Fibroblast of lung (primary cell): ENCODE measurements around the gene NPNT. TPM values are rescaled to one million over a fixed set of nuclear protein-coding genes. Genes with fewer than 3 reads are reported as not detected.

ENCODE experiments used
- DNase-seq, 2 donors: peaks; one replicate each; pipeline versions ENCODE4 v3.0.0 to v3.0.0-alpha.2; 2010; ENCODE audit warnings: low read depth in 2 of 2
- H2AFZ ChIP-seq: 2 replicates; pipeline ENCODE4 v1.5.1; 2012; ENCODE audit warnings: low read length, control low read depth, inconsistent platforms
- H3K27ac ChIP-seq: 2 replicates; pipeline ENCODE4 v1.5.1; 2011; ENCODE audit warnings: low read length, control low read depth; ENCODE audit not compliant: insufficient read depth
- H3K27me3 ChIP-seq: 2 replicates; pipeline ENCODE4 v1.5.1; 2011; ENCODE audit warnings: mild to moderate bottlenecking, low read length; ENCODE audit not compliant: control insufficient read depth, insufficient read depth
- H3K36me3 ChIP-seq: 2 replicates; pipeline ENCODE4 v1.5.1; 2011; ENCODE audit warnings: low read length; ENCODE audit not compliant: control insufficient read depth, insufficient read depth
- H3K4me1 ChIP-seq: 2 replicates; pipeline ENCODE4 v1.5.1; 2011; ENCODE audit warnings: low read length; ENCODE audit not compliant: control insufficient read depth, insufficient read depth; ENCODE audit errors: extremely low read depth
- H3K4me2 ChIP-seq: 2 replicates; pipeline ENCODE4 v1.5.1; 2011; ENCODE audit warnings: low read length, control low read depth; ENCODE audit not compliant: insufficient read depth; ENCODE audit errors: extremely low read depth
- H3K4me3 ChIP-seq, 4 experiments: fragments of 200-600 bp in 1 of 4; sonication (generic) in 1 of 4; replicated peaks in 1 of 4; 2 replicates each; pipeline ENCODE4 v1.5.1; 2011 to 2016; ENCODE audit warnings: low read length in 4 of 4, low read depth in 3 of 4, mild to moderate bottlenecking in 3 of 4, control low read depth in 2 of 4, inconsistent platforms in 1 of 4, mixed read lengths in 1 of 4; ENCODE audit not compliant: insufficient read depth in 1 of 4; ENCODE audit errors: control extremely low read depth in 1 of 4
- H3K79me2 ChIP-seq: 2 replicates; pipeline ENCODE4 v1.5.1; 2012; ENCODE audit warnings: mild to moderate bottlenecking, low read length, inconsistent platforms; ENCODE audit not compliant: control insufficient read depth, insufficient read depth
- H3K9ac ChIP-seq: 2 replicates; pipeline ENCODE4 v1.5.1; 2011; ENCODE audit warnings: mild to moderate bottlenecking, low read length, control low read depth; ENCODE audit not compliant: insufficient read depth
- H3K9me3 ChIP-seq: 2 replicates; pipeline ENCODE4 v1.5.1; 2012; ENCODE audit warnings: low read depth, low read length; ENCODE audit not compliant: control insufficient read depth, insufficient read depth
- H4K20me1 ChIP-seq: 2 replicates; pipeline ENCODE4 v1.5.1; 2011; ENCODE audit warnings: low read length; ENCODE audit not compliant: control insufficient read depth, insufficient read depth; ENCODE audit errors: extremely low read depth
- CTCF ChIP-seq, 2 donors: IDR thresholded peaks in 1 of 2; conservative IDR thresholded peaks in 1 of 2; 1 replicate in 1 of 2; 2 replicates in 1 of 2; pipeline ENCODE4 v1.5.1; 2011 to 2012; ENCODE audit warnings: low read length in 2 of 2, control low read depth in 1 of 2, inconsistent platforms in 1 of 2, low read depth in 1 of 2, mild to moderate bottlenecking in 1 of 2
- EZH2 ChIP-seq: IDR thresholded peaks from 2 replicates; pipeline ENCODE4 v1.5.1; 2012; ENCODE audit warnings: low read length, control low read depth, mild to moderate bottlenecking; ENCODE audit errors: missing control alignments
- polyA plus RNA-seq, 2 donors: library from polyadenylated mRNA; depleted of rRNA in 1 of 2; stranded (reverse) in 1 of 2; unstranded in 1 of 2; fragments of >200 nt; gene quantifications; 2 replicates each; pipeline ENCODE4 v1.2.1, GENCODE V29; 2011 to 2012; ENCODE audit warnings: missing spikeins in 1 of 2
- total RNA-seq: library from RNA; depleted of rRNA; stranded (reverse); fragments of >200 nt; gene quantifications from 2 replicates; pipeline ENCODE4 v1.2.1, GENCODE V29; 2014

Gene NPNT
- total and polyA plus RNA-seq, 2 donors (not counting 1 experiment from before 2014, with no cell fraction given), result 0.02 to 5.9 TPM

- no peaks in the 10 kb centered on the region for H3K9me3 ChIP-seq
- no peak overlapping the region for H2AFZ ChIP-seq
- H3K27me3 ChIP-seq, result no peaks in the 10 kb centered on the region
- H3K4me1 ChIP-seq, result no peaks in the 10 kb centered on the region
- no peaks in the 10 kb centered on the region for H3K36me3 ChIP-seq
- no peak overlapping the region for H3K4me3 ChIP-seq
- no peaks in the 10 kb centered on the region for H3K79me2 ChIP-seq
- no peak overlapping the region for H3K4me2 ChIP-seq
- H3K27ac ChIP-seq, result no peak overlapping the region
- TF ChIP-seq EZH2 (no peak), CTCF (conservative IDR thresholded peaks at IDR 0.05 in 1 of 2, IDR thresholded peaks at IDR 0.05 in 1 of 2; ENCODE audit: low read depth in 1 of 2, low read length in 2 of 2) (no peak)
- H3K9ac ChIP-seq, result no peak overlapping the region
- H4K20me1 ChIP-seq, result no peaks in the 10 kb centered on the region
- no peak for DNase-seq
Observed at GRCh38 chr4:105930698-105931097, 35.4 kb downstream of the NPNT start.

- H2AFZ ChIP-seq, result no peak overlapping the region
- no peak overlapping the region for H3K4me2 ChIP-seq
- H3K4me3 ChIP-seq, result no peak overlapping the region
- H3K27me3 ChIP-seq, result no peaks in the 10 kb centered on the region
- H3K9ac ChIP-seq, result no peak overlapping the region
- no peaks in the 10 kb centered on the region for H4K20me1 ChIP-seq
- no peaks in the 10 kb centered on the region for H3K79me2 ChIP-seq
- DNase-seq, result no peak
- no peaks in the 10 kb centered on the region for H3K9me3 ChIP-seq
- H3K36me3 ChIP-seq, result no peaks in the 10 kb centered on the region
- TF ChIP-seq EZH2 (no peak), CTCF (conservative IDR thresholded peaks at IDR 0.05 in 1 of 2, IDR thresholded peaks at IDR 0.05 in 1 of 2; ENCODE audit: low read depth in 1 of 2, low read length in 2 of 2) (no peak)
- no peak overlapping the region for H3K27ac ChIP-seq
- H3K4me1 ChIP-seq, result no peaks in the 10 kb centered on the region
Observed at GRCh38 chr4:105933083-105933482, 37.8 kb downstream of the NPNT start.

- no peaks in the 10 kb centered on the region for H3K27me3 ChIP-seq
- H3K27ac ChIP-seq, result no peak overlapping the region
- H3K4me3 ChIP-seq, result no peak overlapping the region
- H3K9me3 ChIP-seq, result no peaks in the 10 kb centered on the region
- no peak overlapping the region for H3K4me2 ChIP-seq
- H3K36me3 ChIP-seq, result no peaks in the 10 kb centered on the region
- H2AFZ ChIP-seq, result no peak overlapping the region
- no peaks in the 10 kb centered on the region for H3K4me1 ChIP-seq
- H3K9ac ChIP-seq, result no peak overlapping the region
- TF ChIP-seq CTCF (conservative IDR thresholded peaks at IDR 0.05 in 1 of 2, IDR thresholded peaks at IDR 0.05 in 1 of 2; ENCODE audit: low read depth in 1 of 2, low read length in 2 of 2) (no peak), EZH2 (no peak)
- no peak for DNase-seq
- no peaks in the 10 kb centered on the region for H4K20me1 ChIP-seq
- H3K79me2 ChIP-seq, result no peaks in the 10 kb centered on the region
Observed at GRCh38 chr4:105934386-105934785, 39.1 kb downstream of the NPNT start.
